ENCODE results near the gene ZFYVE21. TPM values are rescaled to one million over a fixed set of nuclear protein-coding genes. Genes with fewer than 3 reads are reported as not detected.
A peak's percentile ranks its signal among the peaks of the same experiment; 100 is the strongest.

The ZFYVE21 gene
- total RNA-seq, 1 experiment from 2014 or later: 45.7 TPM

- BruUV-seq (replicated peaks): no TSS peak
- peak; percentile 35 for TF ChIP-seq CTCF (IDR thresholded peaks at IDR 0.05; ENCODE audit: unreplicated experiment)
- no peak for DNase-seq
- intact Hi-C loops (cut with micrococcal nuclease; ENCODE audit: unreplicated experiment): no loop called here
- Mint-ChIP-seq H3K27ac (ENCODE audit: unreplicated experiment) (no peak overlapping the region), H3K36me3 (ENCODE audit: insufficient read depth, unreplicated experiment) (peaks cover 46% of the 10 kb centered on the region), H3K4me1 (ENCODE audit: low read depth, unreplicated experiment) (no peaks in the 10 kb centered on the region), H3K4me3 (ENCODE audit: low read depth, unreplicated experiment) (no peak overlapping the region), H3K27me3 (ENCODE audit: unreplicated experiment) (no peaks in the 10 kb centered on the region), H3K9me3 (ENCODE audit: low read depth, unreplicated experiment) (no peaks in the 10 kb centered on the region)
- CTCF ChIA-PET: no interaction called here
Observed at GRCh38 chr14:103730490-103731035, 15.0 kb downstream of the ZFYVE21 start.

GRCh38 chr14:103731481-103731880 is 15.9 kb downstream of the ZFYVE21 start:
- Mint-ChIP-seq H3K27me3 (ENCODE audit: unreplicated experiment) (no peaks in the 10 kb centered on the region), H3K4me1 (ENCODE audit: low read depth, unreplicated experiment) (no peaks in the 10 kb centered on the region), H3K36me3 (ENCODE audit: insufficient read depth, unreplicated experiment) (peaks cover 47% of the 10 kb centered on the region), H3K9me3 (ENCODE audit: low read depth, unreplicated experiment) (no peaks in the 10 kb centered on the region), H3K4me3 (ENCODE audit: low read depth, unreplicated experiment) (no peak overlapping the region), H3K27ac (ENCODE audit: unreplicated experiment) (no peak overlapping the region)
- no peak for TF ChIP-seq CTCF (IDR thresholded peaks at IDR 0.05; ENCODE audit: unreplicated experiment)
- intact Hi-C loops (cut with micrococcal nuclease; ENCODE audit: unreplicated experiment): no loop called here
- no peak for DNase-seq
- CTCF ChIA-PET: no interaction called here
- no TSS peak for BruUV-seq (replicated peaks)

- Mint-ChIP-seq H3K36me3 (ENCODE audit: insufficient read depth, unreplicated experiment) (peaks cover 47% of the 10 kb centered on the region), H3K27me3 (ENCODE audit: unreplicated experiment) (no peaks in the 10 kb centered on the region), H3K27ac (ENCODE audit: unreplicated experiment) (no peak overlapping the region), H3K4me3 (ENCODE audit: low read depth, unreplicated experiment) (no peak overlapping the region), H3K9me3 (ENCODE audit: low read depth, unreplicated experiment) (no peaks in the 10 kb centered on the region), H3K4me1 (ENCODE audit: low read depth, unreplicated experiment) (no peaks in the 10 kb centered on the region)
- DNase-seq: no peak
- CTCF ChIA-PET: interaction anchor here (0.6 kb wide), 1 partner anchor 83 kb away, joined by 5 read pairs; no protein-coding TSS in a partner anchor
- TF ChIP-seq CTCF (IDR thresholded peaks at IDR 0.05; ENCODE audit: unreplicated experiment): no peak
- no TSS peak for BruUV-seq (replicated peaks)
- intact Hi-C loops (cut with micrococcal nuclease; ENCODE audit: unreplicated experiment): no loop called here
Observed at GRCh38 chr14:103731916-103732867, 16.6 kb downstream of the ZFYVE21 start.

GRCh38 chr14:103732868-103733620 is 17.4 kb downstream of the ZFYVE21 start:
- peaks cover 47% of the 10 kb centered on the region for H3K36me3 Mint-ChIP-seq (ENCODE audit: insufficient read depth, unreplicated experiment)
- intact Hi-C loops (cut with micrococcal nuclease; ENCODE audit: unreplicated experiment): no loop called here
- no peak overlapping the region for H3K27ac Mint-ChIP-seq (ENCODE audit: unreplicated experiment)
- no peak overlapping the region for H3K4me3 Mint-ChIP-seq (ENCODE audit: low read depth, unreplicated experiment)
- DNase-seq: no peak
- H3K9me3 Mint-ChIP-seq (ENCODE audit: low read depth, unreplicated experiment): no peaks in the 10 kb centered on the region
- CTCF ChIA-PET: no interaction called here
- no peaks in the 10 kb centered on the region for H3K4me1 Mint-ChIP-seq (ENCODE audit: low read depth, unreplicated experiment)
- H3K27me3 Mint-ChIP-seq (ENCODE audit: unreplicated experiment): no peaks in the 10 kb centered on the region
- TSS peak; percentile 61 for BruUV-seq (replicated peaks)
- no peak for TF ChIP-seq CTCF (IDR thresholded peaks at IDR 0.05; ENCODE audit: unreplicated experiment)
